Osteoblast (primary cell): ENCODE data around the gene TFAP2A. TPM values are rescaled to one million over a fixed set of nuclear protein-coding genes. Genes with fewer than 3 reads are reported as not detected.

ENCODE experiments used
- DNase-seq: peaks from one replicate; pipeline ENCODE4 v3.0.0; 2011; ENCODE audit warnings: low spot score, mixed read lengths; ENCODE audit not compliant: insufficient read length; ENCODE audit errors: missing footprints
- H2AFZ ChIP-seq: 2 replicates; pipeline ENCODE4 v1.6.0; 2011; ENCODE audit warnings: mild to moderate bottlenecking, low read length
- H3K27ac ChIP-seq: 2 replicates; pipeline ENCODE4 v1.5.1; 2011; ENCODE audit warnings: mild to moderate bottlenecking, low read depth, low read length, moderate library complexity
- H3K27me3 ChIP-seq: 2 replicates; pipeline ENCODE4 v1.6.0; 2012; ENCODE audit warnings: mild to moderate bottlenecking, control low read depth, inconsistent platforms, low read length, moderate library complexity; ENCODE audit not compliant: insufficient read depth
- H3K36me3 ChIP-seq: 2 replicates; pipeline ENCODE4 v1.5.1; 2011; ENCODE audit warnings: mild to moderate bottlenecking, low read length, control low read depth, moderate library complexity; ENCODE audit not compliant: insufficient read depth
- H3K4me1 ChIP-seq: 2 replicates; pipeline ENCODE4 v1.5.1; 2011; ENCODE audit warnings: mild to moderate bottlenecking, low read length, control low read depth, moderate library complexity; ENCODE audit not compliant: insufficient read depth
- H3K4me2 ChIP-seq: 2 replicates; pipeline ENCODE4 v1.6.0; 2011; ENCODE audit warnings: mild to moderate bottlenecking, low read length; ENCODE audit not compliant: insufficient read depth
- H3K4me3 ChIP-seq: fragments of 200-600 bp; sonication (generic); 3 replicates; pipeline ENCODE4 v1.5.1; 2012; ENCODE audit warnings: mild to moderate bottlenecking, low read length, inconsistent platforms; ENCODE audit not compliant: insufficient read depth
- H3K79me2 ChIP-seq: 2 replicates; pipeline ENCODE4 v1.6.0; 2012; ENCODE audit warnings: mild to moderate bottlenecking, low read length, control low read depth, inconsistent platforms; ENCODE audit not compliant: insufficient read depth
- H3K9me3 ChIP-seq: 2 replicates; pipeline ENCODE4 v1.5.1; 2011; ENCODE audit warnings: low read depth, low read length, control low read depth
- H4K20me1 ChIP-seq: 2 replicates; pipeline ENCODE4 v1.6.0; 2012; ENCODE audit warnings: mild to moderate bottlenecking, low read length, control low read depth; ENCODE audit not compliant: insufficient read depth
- total RNA-seq: library from RNA; depleted of rRNA; stranded (reverse); fragments of >200 nt; gene quantifications from 2 replicates; pipeline ENCODE4 v1.2.3, GENCODE V29; 2012
- TF ChIP-seq, protein P1 (sequence below): IDR thresholded peaks from 2 replicates; pipeline ENCODE4 v1.5.1; 2011; ENCODE audit warnings: mild to moderate bottlenecking, low read depth, low read length, moderate library complexity; ENCODE audit errors: extremely low read depth

The TFAP2A gene
- total RNA-seq, 1 donor = 0.36 TPM

- H3K79me2 ChIP-seq = no peaks in the 10 kb centered on the region
- H3K27ac ChIP-seq = peak overlapping the region; percentile 4
- H3K27me3 ChIP-seq = peaks cover 96% of the 10 kb centered on the region
- no peaks in the 10 kb centered on the region for H3K9me3 ChIP-seq
- peak overlapping the region; percentile 89 for H2AFZ ChIP-seq
- H3K4me1 ChIP-seq = peaks cover 8% of the 10 kb centered on the region
- H3K4me2 ChIP-seq = peak overlapping the region; percentile 95
- DNase-seq = peak; percentile 95
- TF ChIP-seq, protein P1, sequence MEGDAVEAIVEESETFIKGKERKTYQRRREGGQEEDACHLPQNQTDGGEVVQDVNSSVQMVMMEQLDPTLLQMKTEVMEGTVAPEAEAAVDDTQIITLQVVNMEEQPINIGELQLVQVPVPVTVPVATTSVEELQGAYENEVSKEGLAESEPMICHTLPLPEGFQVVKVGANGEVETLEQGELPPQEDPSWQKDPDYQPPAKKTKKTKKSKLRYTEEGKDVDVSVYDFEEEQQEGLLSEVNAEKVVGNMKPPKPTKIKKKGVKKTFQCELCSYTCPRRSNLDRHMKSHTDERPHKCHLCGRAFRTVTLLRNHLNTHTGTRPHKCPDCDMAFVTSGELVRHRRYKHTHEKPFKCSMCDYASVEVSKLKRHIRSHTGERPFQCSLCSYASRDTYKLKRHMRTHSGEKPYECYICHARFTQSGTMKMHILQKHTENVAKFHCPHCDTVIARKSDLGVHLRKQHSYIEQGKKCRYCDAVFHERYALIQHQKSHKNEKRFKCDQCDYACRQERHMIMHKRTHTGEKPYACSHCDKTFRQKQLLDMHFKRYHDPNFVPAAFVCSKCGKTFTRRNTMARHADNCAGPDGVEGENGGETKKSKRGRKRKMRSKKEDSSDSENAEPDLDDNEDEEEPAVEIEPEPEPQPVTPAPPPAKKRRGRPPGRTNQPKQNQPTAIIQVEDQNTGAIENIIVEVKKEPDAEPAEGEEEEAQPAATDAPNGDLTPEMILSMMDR = no peak
- H3K36me3 ChIP-seq = no peaks in the 10 kb centered on the region
- no peaks in the 10 kb centered on the region for H4K20me1 ChIP-seq
- peak overlapping the region; percentile 77 for H3K4me3 ChIP-seq
Observed at GRCh38 chr6:10411971-10412460, 2.9 kb downstream of the TFAP2A start.

DNA sequence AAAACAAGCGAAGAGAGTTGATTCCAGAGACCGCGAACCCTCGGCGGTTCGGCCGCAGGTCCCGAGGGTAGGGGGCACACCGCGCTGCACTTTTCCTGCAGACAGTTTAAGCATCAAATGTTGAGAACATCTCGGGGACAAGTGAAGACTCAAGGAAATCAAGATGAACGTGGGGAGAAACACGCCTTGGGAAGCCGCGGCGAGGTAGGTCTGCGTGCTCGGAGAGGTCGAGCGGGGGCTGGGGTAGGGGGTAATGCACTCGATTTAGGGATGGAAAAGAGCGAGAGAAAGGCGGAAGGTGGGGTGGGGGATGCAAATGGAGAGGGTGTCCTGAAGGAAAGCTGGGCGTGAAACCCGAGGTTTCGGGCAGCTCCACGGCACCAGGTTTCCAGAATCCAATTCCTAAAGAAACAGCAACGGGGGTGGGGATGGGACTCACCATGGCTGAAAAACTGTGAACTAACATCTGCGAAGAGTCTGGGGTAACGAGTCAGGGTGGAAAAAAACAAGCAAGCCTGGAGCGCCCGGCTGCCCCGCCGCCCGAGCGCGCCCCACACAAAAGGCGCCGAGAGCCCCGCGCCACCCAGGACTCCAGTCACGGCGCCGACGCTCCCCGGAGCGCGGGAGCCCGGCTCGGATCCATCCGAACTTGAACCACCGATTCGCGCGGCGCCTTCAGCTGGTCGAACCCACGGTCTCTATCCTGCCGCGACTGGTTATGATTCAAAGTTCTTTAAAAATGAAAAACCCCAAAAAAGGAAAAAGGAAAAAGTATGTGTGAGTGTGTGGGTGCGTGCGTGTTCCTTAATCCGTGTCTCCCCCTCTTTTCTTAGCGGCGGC lies 3.5 kb downstream of the TFAP2A start:
- Histone ChIP-seq H3K4me1 (peaks cover 8% of the 10 kb centered on the region), H3K27me3 (peaks cover 94% of the 10 kb centered on the region)

GRCh38 chr6:10410207-10411050 lies 4.4 kb downstream of the TFAP2A start:
- no peak overlapping the region for H3K27ac ChIP-seq
- H3K9me3 ChIP-seq = no peaks in the 10 kb centered on the region
- no peak overlapping the region for H3K4me3 ChIP-seq
- TF ChIP-seq, protein P1 = no peak
- peaks cover 8% of the 10 kb centered on the region for H3K4me1 ChIP-seq
- no peaks in the 10 kb centered on the region for H3K36me3 ChIP-seq
- H3K4me2 ChIP-seq = no peak overlapping the region
- H3K27me3 ChIP-seq = peaks cover 88% of the 10 kb centered on the region
- no peaks in the 10 kb centered on the region for H4K20me1 ChIP-seq
- no peak for DNase-seq
- H2AFZ ChIP-seq = no peak overlapping the region
- H3K79me2 ChIP-seq = no peaks in the 10 kb centered on the region

More for the DNA sequence above, 3.5 kb downstream of the TFAP2A start:
- Histone ChIP-seq H3K4me3 (peak overlapping the region; percentile 77), H3K36me3 (no peaks in the 10 kb centered on the region), H4K20me1 (no peaks in the 10 kb centered on the region), H3K27ac (no peak overlapping the region), H3K4me2 (peak overlapping the region; percentile 95), H3K9me3 (no peaks in the 10 kb centered on the region), H3K79me2 (no peaks in the 10 kb centered on the region), H2AFZ (peak overlapping the region; percentile 89)
- TF ChIP-seq, protein P1 = no peak
- DNase-seq = no peak
